GM12873 (cell line): ENCODE measurements around the gene PLA2G2F.

ENCODE experiments used
- CTCF ChIP-seq: IDR thresholded peaks from 2 replicates; pipeline ENCODE4 v1.5.1; 2012; ENCODE audit warnings: low read depth, mild to moderate bottlenecking, moderate library complexity, low read length, control low read depth; ENCODE audit not compliant: insufficient read depth; ENCODE audit errors: missing control alignments

Gene PLA2G2F

GRCh38 chr1:20183616-20184271, 44.6 kb downstream of the PLA2G2F start:
- TF ChIP-seq CTCF, result no peak

- TF ChIP-seq CTCF, result no peak
These were observed 45.4 kb downstream of the PLA2G2F start for GRCh38 chr1:20184481-20184900.

- no peak for TF ChIP-seq CTCF
These were observed 46.1 kb downstream of the PLA2G2F start for GRCh38 chr1:20184997-20185833.

GRCh38 chr1:20185834-20186782, 47.0 kb downstream of the PLA2G2F start, which contains the start of the genes PLA2G2C and UBXN10:
Gene PLA2G2C, minus strand, starts transcription at chr1:20186518. Its CDS starts 9,155 bp downstream, at chr1:20177363.
Gene UBXN10, plus strand, starts transcription at chr1:20186096. Its CDS starts 4,466 bp downstream, at chr1:20190562.
- TF ChIP-seq CTCF, result no peak

GRCh38 chr1:20187103-20187812, 48.1 kb downstream of the PLA2G2F start:
- no peak for TF ChIP-seq CTCF

- TF ChIP-seq CTCF, result no peak
These were observed 48.8 kb downstream of the PLA2G2F start for GRCh38 chr1:20187813-20188454.
